Hypothalamus (tissue), 51 donors: ENCODE data around the gene DELE1.
"Not testable (repeated sequence)": the region's sequence is repeated elsewhere in the genome, so short reads cannot be mapped to it uniquely, and the experiment has no call there.

ENCODE experiments used
- DNase-seq, 51 donors: peaks; one replicate each; lab custom pipeline; 2025; lab: John Stamatoyannopoulos, UW

The DELE1 gene

DNA sequence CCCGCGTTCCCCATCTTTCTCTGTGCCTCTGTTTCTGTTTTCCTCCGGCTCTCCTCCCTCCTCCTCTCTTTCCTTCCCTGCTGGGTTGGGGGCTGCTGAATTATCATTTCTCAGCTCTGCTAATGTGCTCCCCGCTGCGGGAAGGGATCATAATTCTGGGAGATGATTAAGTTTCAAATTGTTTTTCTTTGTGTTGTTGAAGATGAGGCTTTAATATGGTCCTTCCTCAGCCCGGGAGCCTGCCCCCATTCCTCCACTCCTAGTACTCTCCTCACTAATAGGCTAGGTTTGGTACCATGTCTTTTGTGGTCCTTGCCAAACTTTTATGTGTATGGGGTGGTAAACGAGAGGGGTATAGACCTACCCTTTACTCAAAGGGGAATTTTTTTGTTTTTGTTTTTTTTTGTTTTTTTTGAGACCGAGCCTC is 39.8 kb upstream of the DELE1 start:
- peak in 1 of 51 donors; percentile 66 for DNase-seq

GRCh38 chr5:141889282-141889871 is 34.3 kb upstream of the DELE1 start:
- DNase-seq, result no peak

GRCh38 chr5:141890429-141890828 is 33.2 kb upstream of the DELE1 start:
- not testable (repeated sequence) for DNase-seq

- no peak for DNase-seq
Observed at GRCh38 chr5:141897425-141897824, 26.2 kb upstream of the DELE1 start.

DNA sequence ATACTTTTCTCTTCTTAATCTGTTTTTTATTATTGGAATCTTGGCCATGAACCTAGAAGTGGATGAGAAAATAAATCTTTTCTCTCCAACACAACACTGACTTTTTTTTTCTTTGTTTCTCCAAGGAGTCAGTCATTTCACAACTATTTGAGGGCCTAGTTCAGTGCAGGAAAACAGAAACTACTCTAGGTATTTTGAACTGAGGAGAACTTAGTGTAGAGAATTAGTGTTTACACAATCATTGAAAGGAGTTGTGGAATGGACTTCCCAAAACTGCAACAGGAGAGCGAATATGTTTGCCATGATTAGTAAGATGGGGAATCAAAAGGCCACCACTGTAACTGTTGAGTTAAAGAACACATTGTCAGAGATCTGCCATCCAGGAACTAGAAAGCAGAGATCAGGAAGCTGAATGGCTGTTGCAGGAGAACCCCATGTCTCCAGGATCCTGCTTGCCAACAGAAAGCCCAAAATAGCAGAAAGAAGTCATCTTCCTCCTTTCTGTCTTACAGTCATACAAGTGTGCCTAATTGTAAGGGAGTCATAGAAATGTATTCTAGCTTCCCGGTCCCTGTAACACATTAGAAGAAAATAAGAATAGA is 25.1 kb upstream of the DELE1 start:
- no peak for DNase-seq

DNA sequence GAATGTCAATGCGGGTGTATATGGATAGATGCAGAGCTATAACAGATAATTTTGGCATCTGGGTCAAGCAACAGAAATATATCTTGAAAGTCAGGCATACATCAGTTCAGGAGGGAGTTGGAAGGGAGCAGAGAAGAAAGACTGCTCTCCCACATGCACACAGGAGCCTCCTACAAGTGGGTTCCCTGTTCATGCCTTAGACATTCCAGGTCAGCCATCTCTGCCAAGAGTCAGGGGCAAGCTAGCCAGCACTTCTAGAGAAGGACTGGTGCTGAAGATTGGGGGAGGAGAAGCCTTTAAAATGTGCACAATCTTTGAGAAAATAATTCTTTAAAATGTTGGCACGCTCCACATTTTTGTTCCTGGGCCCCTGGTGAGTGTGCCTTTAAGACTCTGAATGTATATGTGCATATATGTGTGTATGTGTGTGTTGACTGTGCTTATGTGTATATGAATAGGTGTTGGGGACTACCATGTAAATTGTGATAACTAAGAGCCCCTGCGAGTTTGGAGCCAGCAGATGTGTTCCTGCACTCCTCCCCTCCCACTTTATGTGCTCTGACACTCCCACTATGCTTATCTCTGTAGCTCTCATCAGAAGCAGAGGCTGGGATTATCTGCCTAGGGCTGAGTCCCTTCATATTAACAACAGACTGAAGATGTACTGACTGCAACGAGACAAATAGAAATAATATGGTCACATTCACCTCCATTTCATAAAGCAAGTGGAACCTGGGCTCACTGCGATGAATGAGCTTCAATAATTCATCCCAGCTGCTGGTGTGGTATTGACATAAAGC is 21.5 kb upstream of the DELE1 start:
- DNase-seq, result no peak

- DNase-seq, result no peak
Observed at GRCh38 chr5:141903261-141903660, 20.4 kb upstream of the DELE1 start.

- DNase-seq, result no peak
Observed at GRCh38 chr5:141904551-141904950, 19.1 kb upstream of the DELE1 start.

DNA sequence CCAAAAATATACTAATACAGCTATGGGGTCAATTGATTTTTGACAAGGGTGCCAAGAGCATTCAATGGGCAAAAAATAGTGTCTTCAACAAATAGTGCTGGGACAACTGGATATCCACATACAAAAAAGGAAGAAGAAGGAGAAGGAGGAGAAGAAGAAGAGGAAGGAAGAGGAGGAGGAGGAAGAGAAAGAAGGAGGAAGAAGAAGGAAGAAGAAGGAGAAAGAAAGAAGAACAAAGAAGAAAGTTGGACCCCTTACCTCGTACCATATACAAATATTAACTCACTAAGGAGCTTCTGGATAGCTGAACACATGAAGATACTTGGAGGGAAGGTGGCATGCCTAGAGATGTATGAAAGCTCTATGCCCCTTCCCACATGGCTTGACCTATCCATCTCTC is 17.2 kb upstream of the DELE1 start:
- no peak for DNase-seq

- no peak for DNase-seq
Observed at GRCh38 chr5:141906972-141907371, 16.7 kb upstream of the DELE1 start.

DNA sequence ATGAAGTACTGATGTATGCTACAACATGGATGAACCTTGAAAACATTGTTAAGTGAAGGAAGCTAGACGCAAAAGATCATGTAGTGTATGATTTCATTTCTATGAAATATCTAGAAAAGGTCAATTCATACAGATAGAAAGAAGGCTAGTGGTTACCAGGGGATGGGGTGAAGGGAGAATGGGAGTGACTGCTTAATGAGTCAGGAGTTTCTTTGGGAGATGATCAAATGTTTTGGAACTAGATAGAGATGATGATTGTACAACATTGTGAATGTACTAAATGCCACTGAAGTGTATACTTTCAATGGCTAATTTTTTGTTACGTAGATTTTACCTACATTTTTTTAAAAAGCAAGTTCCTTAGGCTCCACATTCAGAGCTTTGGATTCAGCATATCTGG is 14.9 kb upstream of the DELE1 start:
- no peak for DNase-seq

GRCh38 chr5:141909212-141909611 is 14.5 kb upstream of the DELE1 start:
- DNase-seq, result no peak

- no peak for DNase-seq
Observed at GRCh38 chr5:141910271-141910673, 13.4 kb upstream of the DELE1 start.

DNA sequence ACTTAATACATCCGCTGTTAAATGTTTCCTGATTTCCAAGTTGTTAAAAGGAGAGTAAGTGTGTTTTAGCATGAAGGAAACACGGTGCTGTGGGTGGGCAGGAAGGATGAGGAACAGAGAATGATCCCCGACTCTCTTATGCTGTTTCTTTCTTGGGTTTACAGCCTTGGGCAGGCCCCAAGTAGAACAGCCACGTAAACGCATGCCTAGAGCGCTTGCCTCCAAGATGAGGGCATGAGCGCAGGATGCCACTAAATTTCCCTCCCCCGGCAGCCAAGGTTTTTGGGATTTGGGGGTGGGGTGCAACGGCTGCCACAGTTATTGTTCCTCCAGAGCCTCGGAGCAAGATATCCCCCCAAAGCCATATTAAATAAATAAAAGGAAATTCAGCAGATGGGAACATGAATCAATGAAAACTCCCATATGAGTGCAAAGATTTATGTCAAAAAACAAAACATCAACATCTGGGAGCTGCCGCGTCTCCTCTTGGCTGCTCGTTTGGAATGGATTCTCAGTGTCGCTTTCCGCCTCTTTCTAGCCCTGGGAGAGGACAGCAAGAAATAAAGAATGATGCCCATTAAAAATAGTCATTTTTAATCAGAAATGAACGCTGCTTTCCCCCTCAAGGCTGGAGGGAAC is 10.0 kb upstream of the DELE1 start:
- peak in 7 of 51 donors; percentile 3 to 52 (median 18) for DNase-seq

DNA sequence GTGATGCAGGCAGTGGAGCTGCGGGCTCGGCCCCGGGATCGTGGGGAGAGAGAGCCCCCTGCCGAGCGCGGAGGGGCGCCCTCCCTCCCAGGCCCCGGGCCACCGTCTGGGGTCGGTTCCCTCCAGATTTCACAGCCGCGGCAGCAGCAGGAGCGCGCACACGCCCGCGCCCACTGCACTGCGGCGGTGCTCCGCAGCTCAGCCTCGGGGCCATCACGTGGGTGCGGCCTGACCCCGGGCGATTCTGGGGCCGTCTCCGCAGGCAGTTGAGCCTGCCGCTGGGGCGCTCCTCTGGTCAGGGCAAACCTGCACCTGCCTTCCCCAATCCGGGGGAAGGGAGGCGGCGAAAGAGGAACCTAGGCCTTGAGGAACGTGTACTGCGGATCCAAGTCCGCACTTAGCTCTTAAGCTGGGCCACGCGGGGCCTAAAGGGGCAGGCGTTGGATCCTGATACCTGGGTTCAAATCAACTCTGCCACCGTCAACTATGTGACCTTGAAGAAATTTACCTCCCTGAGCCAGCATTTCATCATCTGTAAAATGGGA is 9.4 kb upstream of the DELE1 start:
- peak in 49 of 51 donors; percentile 3 to 76 (median 45) for DNase-seq

DNA sequence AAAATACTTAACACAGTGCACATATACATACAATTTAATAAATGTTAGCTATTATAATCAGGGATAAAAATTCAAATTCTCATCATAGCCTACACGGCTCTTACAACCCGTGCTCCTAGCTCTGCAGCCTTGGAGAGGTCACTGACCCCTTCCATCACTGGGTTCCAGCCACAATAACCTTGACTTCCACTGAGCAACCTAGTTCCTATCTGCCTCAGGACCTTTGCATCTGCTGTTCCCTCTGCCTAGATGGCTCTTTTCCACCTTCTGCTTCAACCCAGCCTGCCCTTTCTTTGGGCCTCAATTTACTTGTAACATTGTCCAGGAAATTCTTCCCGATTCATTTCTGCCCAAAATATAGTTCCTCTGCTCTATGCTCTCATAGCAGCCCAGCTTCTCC is 8.9 kb upstream of the DELE1 start:
- no peak for DNase-seq

DNA sequence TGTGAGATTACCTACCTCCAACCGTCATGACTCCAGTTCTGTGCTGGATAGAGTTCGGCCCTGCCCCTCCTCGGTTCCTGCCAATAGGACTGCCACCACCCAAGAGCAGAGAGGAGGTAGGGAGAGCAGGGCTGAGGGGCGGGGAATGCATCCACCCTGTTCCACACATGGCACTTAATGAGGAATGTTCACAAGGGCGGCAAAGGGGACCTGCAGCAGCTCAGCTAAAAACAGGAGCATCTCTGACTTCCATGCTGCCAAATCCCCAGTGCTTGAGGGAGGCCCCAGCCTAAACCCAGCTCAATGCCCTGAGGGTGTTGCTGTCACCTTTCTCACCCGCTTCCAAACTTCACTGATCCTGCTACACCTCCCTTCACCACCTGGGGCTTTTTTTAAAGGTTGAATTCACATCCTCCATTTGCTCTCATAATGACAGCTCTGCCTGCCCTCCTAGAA is 7.8 kb upstream of the DELE1 start:
- DNase-seq, result no peak

GRCh38 chr5:141916522-141916921 is 7.1 kb upstream of the DELE1 start:
- DNase-seq, result no peak

DNA sequence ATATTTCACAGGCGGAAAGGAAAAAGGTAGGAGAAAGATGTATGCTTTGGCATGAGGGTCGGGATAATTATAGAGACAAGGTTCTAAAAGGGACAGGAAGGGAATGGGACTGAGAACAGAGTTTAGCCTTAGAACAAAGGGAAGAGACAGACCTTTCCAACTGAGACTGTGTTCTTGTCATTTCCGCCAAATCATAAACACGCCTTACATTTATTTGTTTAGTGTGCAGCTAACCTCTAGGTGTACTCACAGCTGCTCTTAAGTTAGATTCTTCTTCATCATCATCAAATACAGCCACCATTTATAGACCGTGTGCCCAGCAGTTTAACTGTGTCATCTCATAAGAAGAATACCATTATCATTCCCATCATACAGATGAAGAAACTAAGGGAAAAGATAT is 5.9 kb upstream of the DELE1 start:
- no peak for DNase-seq

GRCh38 chr5:141919218-141920119 is 4.2 kb upstream of the DELE1 start:
- DNase-seq, result no peak
